Gastrocnemius medialis (tissue), 4 donors: ENCODE results near the gene KHDRBS2.

Experiments used
- POLR2A ChIP-seq, 2 donors: fragments of 450-650 bp; IDR thresholded peaks; one replicate each; pipeline ENCODE4 v1.6.1; 2017; ENCODE audit warnings: antibody characterized with exemption in 2 of 2, mild to moderate bottlenecking in 2 of 2, moderate library complexity in 2 of 2
- TF ChIP-seq, protein P1 (sequence below), 5 experiments: fragments of 450-650 bp in 3 of 5; fragments of 200-600 bp in 2 of 5; sonication (generic) in 2 of 5; IDR thresholded peaks in 4 of 5; conservative IDR thresholded peaks in 1 of 5; 1 replicate in 4 of 5; 2 replicates in 1 of 5; pipeline ENCODE4 v1.5.1; 2016 to 2019; ENCODE audit warnings: antibody characterized with exemption in 5 of 5, mild to moderate bottlenecking in 3 of 5, moderate library complexity in 3 of 5

DNA sequence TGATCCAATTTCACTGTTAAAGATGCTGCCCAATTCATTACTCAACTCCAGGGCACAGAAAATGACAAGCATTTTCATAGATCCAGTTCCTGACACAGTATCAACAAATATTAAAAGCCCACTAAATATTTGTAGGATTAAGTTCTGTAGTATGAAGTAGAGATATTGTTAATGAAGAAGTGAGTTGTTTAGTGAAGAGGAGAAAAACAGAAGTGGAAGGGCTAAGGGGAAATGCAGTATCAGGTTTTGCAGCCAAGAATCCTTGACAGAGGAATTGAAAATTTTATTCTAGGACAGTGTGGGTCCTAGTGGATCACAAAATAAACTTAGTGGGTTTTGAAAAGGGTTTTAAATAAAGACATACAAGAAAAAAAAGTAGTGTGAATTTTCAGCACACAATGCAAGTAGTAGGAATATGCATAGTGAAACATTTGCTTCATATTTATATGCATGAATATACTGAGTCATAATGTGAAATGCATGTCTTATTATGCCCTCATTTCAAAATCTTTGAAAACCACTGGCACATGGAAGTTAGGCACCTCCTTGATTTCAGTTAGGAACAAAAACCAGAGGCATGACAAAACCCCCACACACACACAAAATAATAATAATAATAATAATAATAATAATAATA lies 338.6 kb downstream of the KHDRBS2 start:
- TF ChIP-seq, protein P1, sequence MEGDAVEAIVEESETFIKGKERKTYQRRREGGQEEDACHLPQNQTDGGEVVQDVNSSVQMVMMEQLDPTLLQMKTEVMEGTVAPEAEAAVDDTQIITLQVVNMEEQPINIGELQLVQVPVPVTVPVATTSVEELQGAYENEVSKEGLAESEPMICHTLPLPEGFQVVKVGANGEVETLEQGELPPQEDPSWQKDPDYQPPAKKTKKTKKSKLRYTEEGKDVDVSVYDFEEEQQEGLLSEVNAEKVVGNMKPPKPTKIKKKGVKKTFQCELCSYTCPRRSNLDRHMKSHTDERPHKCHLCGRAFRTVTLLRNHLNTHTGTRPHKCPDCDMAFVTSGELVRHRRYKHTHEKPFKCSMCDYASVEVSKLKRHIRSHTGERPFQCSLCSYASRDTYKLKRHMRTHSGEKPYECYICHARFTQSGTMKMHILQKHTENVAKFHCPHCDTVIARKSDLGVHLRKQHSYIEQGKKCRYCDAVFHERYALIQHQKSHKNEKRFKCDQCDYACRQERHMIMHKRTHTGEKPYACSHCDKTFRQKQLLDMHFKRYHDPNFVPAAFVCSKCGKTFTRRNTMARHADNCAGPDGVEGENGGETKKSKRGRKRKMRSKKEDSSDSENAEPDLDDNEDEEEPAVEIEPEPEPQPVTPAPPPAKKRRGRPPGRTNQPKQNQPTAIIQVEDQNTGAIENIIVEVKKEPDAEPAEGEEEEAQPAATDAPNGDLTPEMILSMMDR (IDR thresholded peaks at IDR 0.05 in 4 of 5, conservative IDR thresholded peaks at IDR 0.05 in 1 of 5): no peak
- TF ChIP-seq POLR2A (IDR thresholded peaks at IDR 0.05): no peak
